Astrocyte (in vitro differentiated cells and primary cell): ENCODE measurements around the gene LEMD2. TPM values are rescaled to one million over a fixed set of nuclear protein-coding genes. Genes with fewer than 3 reads are reported as not detected.
A peak's percentile ranks its signal among the peaks of the same experiment; 100 is the strongest.

Experiments used
- DNase-seq: peaks from one replicate; pipeline ENCODE4 v3.0.0-alpha.2; 2010; ENCODE audit warnings: low read depth
- FAIRE-seq: peaks from 2 replicates; lab custom pipeline; 2011; peaks lifted over from hg19 to GRCh38; lab: Jason Lieb, UNC
- H2AFZ ChIP-seq: 2 replicates; pipeline ENCODE4 v1.6.0; 2012; ENCODE audit warnings: low read depth, low read length, inconsistent platforms
- H3K27ac ChIP-seq: 2 replicates; pipeline ENCODE4 v1.5.1; 2011; ENCODE audit warnings: low read depth, low read length, inconsistent platforms
- H3K27me3 ChIP-seq: 2 replicates; pipeline ENCODE4 v1.6.0; 2011; ENCODE audit warnings: low read length, inconsistent platforms; ENCODE audit not compliant: insufficient read depth
- H3K36me3 ChIP-seq: 2 replicates; pipeline ENCODE4 v1.5.1; 2011; ENCODE audit warnings: low read length, inconsistent platforms; ENCODE audit not compliant: insufficient read depth
- H3K4me1 ChIP-seq: 2 replicates; pipeline ENCODE4 v1.5.1; 2011; ENCODE audit warnings: low read length, inconsistent platforms; ENCODE audit not compliant: insufficient read depth
- H3K4me2 ChIP-seq: 2 replicates; pipeline ENCODE4 v1.6.0; 2012; ENCODE audit warnings: low read length, inconsistent platforms
- H3K4me3 ChIP-seq: 2 replicates; pipeline ENCODE4 v1.5.1; 2011; ENCODE audit warnings: low read depth, mild to moderate bottlenecking, low read length, inconsistent platforms; ENCODE audit not compliant: insufficient read depth
- H3K79me2 ChIP-seq: 2 replicates; pipeline ENCODE4 v1.6.0; 2012; ENCODE audit warnings: mild to moderate bottlenecking, low read length, inconsistent platforms; ENCODE audit not compliant: insufficient read depth
- H3K9ac ChIP-seq: 2 replicates; pipeline ENCODE4 v1.6.0; 2012; ENCODE audit warnings: mild to moderate bottlenecking, low read length, inconsistent platforms
- H3K9me3 ChIP-seq: 2 replicates; pipeline ENCODE4 v1.5.1; 2012; ENCODE audit warnings: low read depth, mild to moderate bottlenecking, low read length, inconsistent platforms; ENCODE audit not compliant: insufficient read depth
- H4K20me1 ChIP-seq: 2 replicates; pipeline ENCODE4 v1.6.0; 2012; ENCODE audit warnings: low read length, inconsistent platforms; ENCODE audit not compliant: insufficient read depth
- H3K27ac Mint-ChIP-seq: one replicate; pipeline ENCODE4 v1.8.0; 2021; ENCODE audit warnings: mild to moderate bottlenecking, mixed read lengths; ENCODE audit not compliant: unreplicated experiment
- H3K27me3 Mint-ChIP-seq: one replicate; pipeline ENCODE4 v1.8.0; 2021; ENCODE audit warnings: low read depth, mixed read lengths; ENCODE audit not compliant: unreplicated experiment
- H3K36me3 Mint-ChIP-seq: one replicate; pipeline ENCODE4 v1.8.0; 2021; ENCODE audit warnings: low read depth, mixed read lengths; ENCODE audit not compliant: unreplicated experiment
- H3K4me1 Mint-ChIP-seq: one replicate; pipeline ENCODE4 v1.8.0; 2021; ENCODE audit warnings: low read depth, mixed read lengths; ENCODE audit not compliant: unreplicated experiment
- H3K4me3 Mint-ChIP-seq: one replicate; pipeline ENCODE4 v1.8.0; 2021; ENCODE audit warnings: mild to moderate bottlenecking, moderate library complexity, mixed read lengths; ENCODE audit not compliant: unreplicated experiment
- H3K9me3 Mint-ChIP-seq: one replicate; pipeline ENCODE4 v1.8.0; 2021; ENCODE audit warnings: mild to moderate bottlenecking, mixed read lengths; ENCODE audit not compliant: unreplicated experiment
- EZH2 ChIP-seq: IDR thresholded peaks from 2 replicates; pipeline ENCODE4 v1.6.1; 2012; ENCODE audit warnings: mild to moderate bottlenecking, low read length, inconsistent platforms; ENCODE audit not compliant: insufficient read depth
- total RNA-seq: library from RNA; stranded (reverse); gene quantifications from 2 replicates; pipeline ENCODE4 v1.2.1, GENCODE V29; 2021
- TF ChIP-seq, protein P1 (sequence below): IDR thresholded peaks from 2 replicates; pipeline ENCODE4 v1.5.1; 2011; ENCODE audit warnings: low read depth, mild to moderate bottlenecking, inconsistent platforms, low read length, moderate library complexity; ENCODE audit not compliant: insufficient read depth

Gene LEMD2
- total RNA-seq, 1 donor from 2014 or later, result 62.2 TPM

DNA sequence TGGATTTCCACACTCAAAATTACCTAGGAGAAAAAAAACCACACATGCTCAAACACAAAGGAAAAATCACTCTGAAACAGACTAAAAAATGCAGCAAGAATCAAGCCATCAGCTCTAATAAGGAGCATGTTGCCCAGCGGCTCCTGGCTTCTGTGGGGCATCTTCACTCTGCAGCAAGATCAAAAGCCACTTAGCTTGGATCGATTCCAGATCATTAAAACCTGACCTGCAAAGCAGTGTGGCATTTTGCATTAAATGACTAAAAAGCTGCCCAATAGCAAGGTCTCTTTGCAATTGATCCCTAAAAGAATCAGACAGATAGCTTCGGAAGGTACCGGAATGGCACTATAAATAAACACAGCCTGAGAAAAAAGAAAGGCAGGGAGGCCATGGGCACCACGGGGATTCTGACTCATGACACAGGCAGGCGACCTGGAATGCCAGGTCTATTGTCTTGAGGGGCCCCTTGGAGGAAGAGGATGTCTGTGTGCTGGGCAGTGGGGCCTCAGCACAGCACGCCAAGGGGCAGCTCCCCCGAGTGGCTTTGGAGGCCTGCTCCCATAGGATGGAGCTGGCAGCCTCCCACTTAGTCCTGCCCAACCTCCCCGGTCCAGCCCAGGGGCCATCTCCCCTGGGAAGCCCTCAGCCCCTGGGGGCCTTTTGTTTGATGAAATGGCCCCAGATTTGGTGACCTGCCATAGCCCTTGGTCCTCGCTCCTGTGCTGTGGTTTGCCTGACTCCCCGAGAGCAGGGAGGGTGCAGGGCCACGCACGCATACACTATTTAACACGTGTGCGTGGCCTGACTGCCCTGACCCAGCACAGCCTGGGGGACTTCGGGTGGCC is 7.6 kb downstream of the LEMD2 start:
- Mint-ChIP-seq H3K9me3 (no peaks in the 10 kb centered on the region), H3K27ac (peak overlapping the region; percentile 59), H3K36me3 (peaks cover 42% of the 10 kb centered on the region), H3K4me3 (peak overlapping the region; percentile 14), H3K4me1 (peaks cover 45% of the 10 kb centered on the region), H3K27me3 (no peaks in the 10 kb centered on the region)
- FAIRE-seq (no peak), DNase-seq (peak; percentile 53)
- Histone ChIP-seq H3K27me3 (no peaks in the 10 kb centered on the region), H3K4me3 (no peak overlapping the region), H3K9me3 (no peaks in the 10 kb centered on the region), H3K36me3 (peaks cover 58% of the 10 kb centered on the region), H2AFZ (no peak overlapping the region), H3K4me2 (peak overlapping the region; percentile 70), H3K27ac (peak overlapping the region; percentile 75), H3K9ac (peak overlapping the region; percentile 57), H3K4me1 (peaks cover 40% of the 10 kb centered on the region), H3K79me2 (peaks cover 32% of the 10 kb centered on the region), H4K20me1 (peaks cover 61% of the 10 kb centered on the region)
- TF ChIP-seq, protein P1, sequence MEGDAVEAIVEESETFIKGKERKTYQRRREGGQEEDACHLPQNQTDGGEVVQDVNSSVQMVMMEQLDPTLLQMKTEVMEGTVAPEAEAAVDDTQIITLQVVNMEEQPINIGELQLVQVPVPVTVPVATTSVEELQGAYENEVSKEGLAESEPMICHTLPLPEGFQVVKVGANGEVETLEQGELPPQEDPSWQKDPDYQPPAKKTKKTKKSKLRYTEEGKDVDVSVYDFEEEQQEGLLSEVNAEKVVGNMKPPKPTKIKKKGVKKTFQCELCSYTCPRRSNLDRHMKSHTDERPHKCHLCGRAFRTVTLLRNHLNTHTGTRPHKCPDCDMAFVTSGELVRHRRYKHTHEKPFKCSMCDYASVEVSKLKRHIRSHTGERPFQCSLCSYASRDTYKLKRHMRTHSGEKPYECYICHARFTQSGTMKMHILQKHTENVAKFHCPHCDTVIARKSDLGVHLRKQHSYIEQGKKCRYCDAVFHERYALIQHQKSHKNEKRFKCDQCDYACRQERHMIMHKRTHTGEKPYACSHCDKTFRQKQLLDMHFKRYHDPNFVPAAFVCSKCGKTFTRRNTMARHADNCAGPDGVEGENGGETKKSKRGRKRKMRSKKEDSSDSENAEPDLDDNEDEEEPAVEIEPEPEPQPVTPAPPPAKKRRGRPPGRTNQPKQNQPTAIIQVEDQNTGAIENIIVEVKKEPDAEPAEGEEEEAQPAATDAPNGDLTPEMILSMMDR, result no peak

DNA sequence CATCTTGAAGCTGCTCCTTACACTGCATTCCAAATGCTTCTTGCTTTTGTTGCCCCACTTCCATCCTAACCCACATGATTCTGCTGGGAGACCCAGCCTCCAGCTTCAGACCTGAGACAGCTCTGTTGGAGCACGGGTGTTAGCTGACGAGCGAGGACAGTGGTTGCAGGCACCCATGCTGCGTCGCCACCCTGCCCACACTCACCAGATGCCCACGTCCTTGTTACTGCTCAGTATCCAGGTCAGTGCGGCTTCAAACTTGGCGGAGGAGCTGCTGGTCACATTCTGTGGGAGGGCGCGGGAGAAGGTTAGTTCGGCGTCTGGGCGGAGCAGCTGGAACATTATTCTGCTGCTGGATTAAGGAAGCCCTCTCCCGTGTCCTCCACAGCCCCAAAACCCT is 9.0 kb downstream of the LEMD2 start:
- Histone ChIP-seq H3K79me2 (peaks cover 18% of the 10 kb centered on the region), H3K4me2 (no peak overlapping the region), H3K4me3 (no peak overlapping the region), H3K36me3 (peaks cover 69% of the 10 kb centered on the region), H2AFZ (no peak overlapping the region), H3K9ac (no peak overlapping the region), H4K20me1 (peaks cover 47% of the 10 kb centered on the region), H3K27me3 (no peaks in the 10 kb centered on the region), H3K27ac (no peak overlapping the region), H3K9me3 (no peaks in the 10 kb centered on the region), H3K4me1 (peaks cover 26% of the 10 kb centered on the region)
- H3K4me1 Mint-ChIP-seq, result peaks cover 30% of the 10 kb centered on the region
- H3K27me3 Mint-ChIP-seq, result no peaks in the 10 kb centered on the region
- no peak for DNase-seq
- no peaks in the 10 kb centered on the region for H3K9me3 Mint-ChIP-seq
- H3K4me3 Mint-ChIP-seq, result no peak overlapping the region
- H3K27ac Mint-ChIP-seq, result no peak overlapping the region
- peaks cover 43% of the 10 kb centered on the region for H3K36me3 Mint-ChIP-seq
- no peak for FAIRE-seq
- TF ChIP-seq, protein P1, result no peak
- no peak for TF ChIP-seq EZH2

DNA sequence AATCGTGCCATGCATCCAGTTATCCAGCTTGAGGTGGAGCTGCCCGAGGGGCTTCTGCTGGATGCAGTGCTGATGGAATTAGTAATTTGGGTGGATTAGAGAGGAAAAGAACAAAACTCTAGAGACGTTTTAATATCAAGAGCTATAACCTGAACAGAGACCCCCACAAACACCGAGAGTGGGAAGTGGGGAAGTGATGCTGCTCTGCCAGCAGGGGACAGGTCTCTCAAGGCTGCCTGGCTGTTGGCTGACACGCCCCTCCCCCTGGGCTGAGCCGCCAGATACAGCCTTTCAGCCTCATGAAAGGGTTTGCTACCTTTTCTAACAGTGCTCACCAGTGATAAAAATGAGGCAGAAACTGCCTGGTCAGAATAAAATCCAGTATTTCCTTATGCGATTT is 9.6 kb downstream of the LEMD2 start:
- no peak for TF ChIP-seq EZH2
- TF ChIP-seq, protein P1, result peak; percentile 8
- DNase-seq, result no peak
- no peak overlapping the region for H3K4me3 ChIP-seq
- H3K9me3 ChIP-seq, result no peaks in the 10 kb centered on the region
- H3K27ac Mint-ChIP-seq, result no peak overlapping the region
- H3K4me2 ChIP-seq, result no peak overlapping the region
- H3K4me3 Mint-ChIP-seq, result no peak overlapping the region
- peaks cover 12% of the 10 kb centered on the region for H3K79me2 ChIP-seq
- no peak for FAIRE-seq
- H3K9ac ChIP-seq, result no peak overlapping the region
- peaks cover 44% of the 10 kb centered on the region for H3K36me3 Mint-ChIP-seq
- peaks cover 25% of the 10 kb centered on the region for H3K4me1 ChIP-seq
- no peak overlapping the region for H2AFZ ChIP-seq
- no peaks in the 10 kb centered on the region for H3K27me3 Mint-ChIP-seq
- H3K9me3 Mint-ChIP-seq, result no peaks in the 10 kb centered on the region
- H3K27ac ChIP-seq, result no peak overlapping the region
- H3K27me3 ChIP-seq, result no peaks in the 10 kb centered on the region
- H3K36me3 ChIP-seq, result peaks cover 69% of the 10 kb centered on the region
- H4K20me1 ChIP-seq, result peaks cover 43% of the 10 kb centered on the region
- H3K4me1 Mint-ChIP-seq, result peaks cover 24% of the 10 kb centered on the region
